Subcutaneous adipose tissue (tissue), 4 donors: ENCODE measurements around the gene KRTAP10-1. TPM values are rescaled to one million over a fixed set of nuclear protein-coding genes. Genes with fewer than 3 reads are reported as not detected.

Experiments used
- CTCF ChIP-seq: fragments of 450-650 bp; IDR thresholded peaks from one replicate; pipeline ENCODE4 v1.5.1; 2016; ENCODE audit warnings: low read depth, mild to moderate bottlenecking, control low read depth, antibody characterized with exemption, moderate library complexity
- total RNA-seq, 4 donors: library from RNA; depleted of rRNA; stranded (reverse); fragments of >200 nt; gene quantifications; one replicate each; pipeline ENCODE4 v1.1.0, GENCODE V29; 2016

The KRTAP10-1 gene
- total RNA-seq, 4 donors from 2014 or later, result not detected

- no peak for TF ChIP-seq CTCF
These were observed 30.5 kb downstream of the KRTAP10-1 start for GRCh38 chr21:44509539-44509938.

- no peak for TF ChIP-seq CTCF
These were observed 31.1 kb downstream of the KRTAP10-1 start for GRCh38 chr21:44508711-44509445.

GRCh38 chr21:44508426-44508710 is 31.6 kb downstream of the KRTAP10-1 start:
- TF ChIP-seq CTCF, result no peak

- TF ChIP-seq CTCF, result no peak
These were observed 32.1 kb downstream of the KRTAP10-1 start for GRCh38 chr21:44507673-44508425.

- TF ChIP-seq CTCF, result no peak
These were observed 33.4 kb downstream of the KRTAP10-1 start for GRCh38 chr21:44506279-44507255.

GRCh38 chr21:44505673-44506278 is 34.2 kb downstream of the KRTAP10-1 start:
- TF ChIP-seq CTCF, result no peak
